WI38 (cell line): ENCODE data around the gene MERTK.

Experiments
- H3K4me3 ChIP-seq: 2 replicates; pipeline ENCODE4 v1.5.1; 2011; ENCODE audit warnings: low read depth, mild to moderate bottlenecking, control low read depth, low read length
- CTCF ChIP-seq: IDR thresholded peaks from 2 replicates; pipeline ENCODE4 v1.5.1; 2012; ENCODE audit warnings: low read depth, mild to moderate bottlenecking, control low read depth, low read length

The MERTK gene

DNA sequence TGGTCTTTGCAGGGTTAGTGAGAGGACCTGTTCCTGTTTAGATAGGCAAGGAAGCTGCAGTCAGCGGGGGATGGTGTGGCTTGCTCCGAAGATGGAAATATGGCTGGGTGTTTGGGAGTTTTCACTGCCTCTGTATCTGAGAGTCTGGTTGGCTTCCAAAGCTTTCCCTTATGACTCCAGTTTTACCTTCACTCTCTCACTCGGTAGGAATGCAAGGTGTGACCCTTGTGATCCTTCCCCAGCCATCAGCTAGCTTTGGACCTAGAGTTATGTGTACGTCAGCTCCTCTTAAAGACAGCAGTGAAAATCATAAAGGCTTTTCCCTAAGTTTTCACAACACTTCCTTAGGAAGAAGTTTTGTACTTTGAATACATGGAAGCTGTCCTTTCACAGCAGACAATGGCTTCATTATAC lies 121.2 kb downstream of the MERTK start:
- H3K4me3 ChIP-seq = no peak overlapping the region
- TF ChIP-seq CTCF = no peak

DNA sequence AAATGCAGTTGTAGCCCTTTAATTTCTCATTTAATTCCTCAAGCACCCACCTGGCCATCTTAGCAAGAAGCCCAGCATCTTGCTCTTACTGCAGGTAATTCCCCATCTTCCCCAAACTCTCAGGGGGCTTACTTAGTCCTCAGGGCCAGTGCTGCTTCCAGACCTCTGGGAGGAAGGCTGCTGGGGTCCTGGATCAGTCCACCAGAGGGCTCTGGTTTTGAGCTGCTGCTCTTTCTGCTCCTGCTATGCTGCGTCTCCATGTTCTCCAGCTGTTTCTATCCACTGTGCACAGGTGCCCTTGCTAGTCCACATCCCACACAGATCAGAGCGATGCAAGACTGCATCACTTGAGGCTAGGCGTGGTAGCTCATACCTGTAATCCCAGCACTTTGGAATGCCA lies 122.2 kb downstream of the MERTK start:
- H3K4me3 ChIP-seq = no peak overlapping the region
- TF ChIP-seq CTCF = no peak

DNA sequence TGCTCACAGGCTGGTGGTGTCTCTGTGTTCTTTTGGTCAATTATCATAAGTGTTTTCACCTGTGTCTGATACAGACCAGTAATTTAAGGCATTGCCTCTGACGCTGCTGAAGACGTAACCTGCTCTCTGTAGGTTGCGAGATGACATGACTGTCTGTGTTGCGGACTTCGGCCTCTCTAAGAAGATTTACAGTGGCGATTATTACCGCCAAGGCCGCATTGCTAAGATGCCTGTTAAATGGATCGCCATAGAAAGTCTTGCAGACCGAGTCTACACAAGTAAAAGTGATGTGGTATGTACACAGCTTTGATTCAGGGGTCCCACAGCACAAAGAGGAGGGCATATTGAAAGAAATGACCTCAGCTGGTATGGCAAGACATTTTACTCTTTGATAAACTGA lies 122.9 kb downstream of the MERTK start:
- no peak overlapping the region for H3K4me3 ChIP-seq
- TF ChIP-seq CTCF = no peak

DNA sequence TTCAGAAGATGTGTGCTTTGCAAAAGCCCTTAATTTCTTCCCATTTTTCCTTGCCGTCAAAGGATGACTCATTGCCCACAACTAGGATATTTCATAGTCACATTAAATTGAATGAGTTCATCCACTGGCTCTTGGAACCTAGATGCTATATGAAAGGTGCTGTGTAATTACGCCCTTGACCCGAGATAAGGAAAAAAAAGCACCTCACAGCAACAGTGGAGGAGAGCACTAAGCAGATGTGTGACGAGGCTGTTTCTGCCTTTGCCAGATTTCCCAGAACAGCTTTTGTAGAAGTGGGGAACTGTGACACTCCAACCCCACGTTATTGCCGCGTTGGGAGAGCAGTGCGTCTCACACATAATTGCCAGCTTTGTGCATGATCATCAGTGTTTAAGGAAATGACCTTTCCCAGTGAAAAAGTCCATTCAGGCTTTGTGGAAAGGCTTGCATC lies 123.4 kb downstream of the MERTK start:
- TF ChIP-seq CTCF = no peak
- H3K4me3 ChIP-seq = no peak overlapping the region

- H3K4me3 ChIP-seq = no peak overlapping the region
- no peak for TF ChIP-seq CTCF
Observed at GRCh38 chr2:112023707-112024106, 125.3 kb downstream of the MERTK start.

DNA sequence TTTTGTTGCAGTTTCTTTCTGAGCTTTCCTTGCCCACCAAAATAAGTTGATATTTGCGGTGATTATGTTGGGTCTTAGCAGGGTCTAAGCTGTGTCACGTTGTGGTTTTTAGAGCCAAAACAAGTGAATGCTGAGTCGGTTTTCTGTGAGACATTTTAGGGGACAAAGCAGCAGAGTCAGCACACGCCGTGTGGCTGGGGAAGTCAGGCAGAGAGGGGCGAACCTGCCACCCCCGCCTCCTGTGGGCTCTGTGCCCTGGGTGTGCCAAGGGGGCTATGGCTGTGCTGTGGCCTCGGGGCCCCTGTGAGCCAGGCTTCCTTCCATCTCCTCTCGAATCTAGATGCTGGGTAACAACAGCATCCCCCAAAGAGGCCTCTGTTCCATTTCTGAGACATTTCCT lies 125.8 kb downstream of the MERTK start:
- no peak overlapping the region for H3K4me3 ChIP-seq

DNA sequence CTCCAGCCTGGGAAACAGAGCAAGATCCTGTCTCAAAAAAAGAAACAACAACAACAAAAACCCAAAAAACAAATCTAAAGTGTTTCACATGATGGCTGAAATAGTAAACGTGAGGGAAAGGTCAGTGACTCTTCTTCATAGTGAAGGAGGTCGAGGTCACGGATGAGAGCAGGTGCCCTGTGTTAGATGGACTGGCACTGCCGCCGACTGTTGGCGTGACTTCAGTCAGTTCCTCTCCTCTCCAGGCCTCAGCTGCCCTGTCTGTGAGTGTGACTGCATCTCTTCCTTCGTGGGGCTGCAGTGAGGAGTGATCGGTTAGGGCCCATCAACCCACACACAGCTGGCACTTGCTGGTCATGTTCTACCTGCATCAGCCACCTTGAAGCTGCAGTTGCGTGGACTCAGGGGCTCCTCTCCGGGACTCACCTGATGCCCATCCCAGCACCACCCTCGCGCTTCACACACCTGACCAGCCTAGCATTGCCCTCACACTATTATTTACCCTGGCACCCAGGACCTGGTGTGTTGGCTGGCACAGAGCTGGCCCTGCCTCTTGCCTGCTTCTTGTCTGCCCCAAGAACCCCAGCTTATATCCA lies 126.6 kb downstream of the MERTK start:
- TF ChIP-seq CTCF = no peak
- no peak overlapping the region for H3K4me3 ChIP-seq

More for the DNA sequence above, 125.8 kb downstream of the MERTK start:
- TF ChIP-seq CTCF = no peak
